Keratinocyte (primary cell): ENCODE results near the gene TPD52L1. TPM values are rescaled to one million over a fixed set of nuclear protein-coding genes. Genes with fewer than 3 reads are reported as not detected.

ENCODE experiments used
- DNase-seq: peaks from one replicate; pipeline ENCODE4 v3.0.0-alpha.2; 2011; ENCODE audit warnings: low read depth, missing footprints, low spot score
- FAIRE-seq: peaks from 2 replicates; lab custom pipeline; 2011; peaks lifted over from hg19 to GRCh38; lab: Jason Lieb, UNC
- H2AFZ ChIP-seq: 2 replicates; pipeline ENCODE4 v1.6.0; 2012; ENCODE audit warnings: low read length, control low read depth, inconsistent platforms; ENCODE audit not compliant: control insufficient read depth
- H3K27ac ChIP-seq: 2 replicates; pipeline ENCODE4 v1.5.1; 2011; ENCODE audit warnings: low read length; ENCODE audit not compliant: control insufficient read depth, insufficient read depth
- H3K27me3 ChIP-seq: 3 replicates; pipeline ENCODE4 v1.6.0; 2011; ENCODE audit warnings: low read length; ENCODE audit not compliant: control insufficient read depth, insufficient read depth; ENCODE audit errors: extremely low read depth
- H3K36me3 ChIP-seq, 2 experiments: 2 replicates in 1 of 2; 3 replicates in 1 of 2; pipeline ENCODE4 v1.5.1; 2011; ENCODE audit warnings: low read length in 2 of 2, mild to moderate bottlenecking in 1 of 2; ENCODE audit not compliant: control insufficient read depth in 2 of 2, insufficient read depth in 2 of 2; ENCODE audit errors: extremely low read depth in 1 of 2
- H3K4me1 ChIP-seq: 3 replicates; pipeline ENCODE4 v1.5.1; 2011; ENCODE audit warnings: low read length; ENCODE audit not compliant: control insufficient read depth, insufficient read depth; ENCODE audit errors: extremely low read depth
- H3K4me2 ChIP-seq: 3 replicates; pipeline ENCODE4 v1.6.0; 2011; ENCODE audit warnings: low read depth, low read length; ENCODE audit not compliant: control insufficient read depth, insufficient read depth; ENCODE audit errors: extremely low read depth
- H3K4me3 ChIP-seq, 3 experiments: fragments of 200-600 bp in 1 of 3; sonication (generic) in 1 of 3; 2 replicates in 2 of 3; 3 replicates in 1 of 3; pipeline ENCODE4 v1.5.1; 2011 to 2016; ENCODE audit warnings: low read length in 3 of 3, mild to moderate bottlenecking in 3 of 3, control low read depth in 2 of 3, inconsistent platforms in 1 of 3, low read depth in 1 of 3, mixed read lengths in 1 of 3, mixed run types in 1 of 3, moderate library complexity in 1 of 3; ENCODE audit not compliant: control insufficient read depth in 2 of 3, insufficient read depth in 2 of 3; ENCODE audit errors: extremely low read depth in 1 of 3
- H3K79me2 ChIP-seq: 2 replicates; pipeline ENCODE4 v1.6.0; 2012; ENCODE audit warnings: low read length; ENCODE audit not compliant: control insufficient read depth, insufficient read depth
- H3K9ac ChIP-seq: 3 replicates; pipeline ENCODE4 v1.6.0; 2011; ENCODE audit warnings: low read length; ENCODE audit not compliant: control insufficient read depth, insufficient read depth; ENCODE audit errors: extremely low read depth
- H3K9me1 ChIP-seq: 3 replicates; pipeline ENCODE4 v1.6.0; 2011; ENCODE audit warnings: low read length; ENCODE audit not compliant: control insufficient read depth, insufficient read depth; ENCODE audit errors: extremely low read depth
- H3K9me3 ChIP-seq: 2 replicates; pipeline ENCODE4 v1.5.1; 2012; ENCODE audit warnings: low read depth, low read length; ENCODE audit not compliant: control insufficient read depth
- H4K20me1 ChIP-seq: 3 replicates; pipeline ENCODE4 v1.6.0; 2011; ENCODE audit warnings: low read length; ENCODE audit not compliant: control insufficient read depth, insufficient read depth; ENCODE audit errors: extremely low read depth
- CTCF ChIP-seq, 3 experiments: IDR thresholded peaks in 1 of 3; conservative IDR thresholded peaks in 1 of 3; optimal IDR thresholded peaks in 1 of 3; 2 replicates in 2 of 3; 3 replicates in 1 of 3; pipeline versions ENCODE3 to v1.5.1; 2011; ENCODE audit warnings: low read length in 3 of 3, mild to moderate bottlenecking in 3 of 3, moderate library complexity in 2 of 3, control low read depth in 1 of 3, inconsistent platforms in 1 of 3; ENCODE audit not compliant: insufficient read depth in 2 of 3; ENCODE audit errors: extremely low read depth in 1 of 3
- EZH2 ChIP-seq: IDR thresholded peaks from one replicate; pipeline ENCODE4 v1.6.1; 2012; ENCODE audit warnings: inconsistent platforms, mild to moderate bottlenecking, low read length, moderate library complexity
- dilution Hi-C: fragments of 300-500 bp; cut with MboI; formaldehyde crosslinking; loops from one replicate; pipeline ENCODE4 v1.7.0; 2020; ENCODE audit warnings: low sequenced_read_pairs; ENCODE audit not compliant: extremely low pct_ligation_motif_present
- polyA plus RNA-seq, 5 experiments: library from polyadenylated mRNA; depleted of rRNA in 3 of 5; stranded (reverse) in 3 of 5; stranded (forward) in 1 of 5; unstranded in 1 of 5; fragments of >200 nt; gene quantifications; 1 replicate in 1 of 5; 2 replicates in 3 of 5; 3 replicates in 1 of 5; pipeline versions ENCODE4 v1.2.1 to v1.2.3, GENCODE V29; 2011 to 2012; ENCODE audit warnings: missing spikeins in 2 of 5, low read depth in 1 of 5, low replicate concordance in 1 of 5

The TPD52L1 gene
- polyA plus RNA-seq, 1 donor (not counting 4 experiments of a cell fraction or from before 2014, with no cell fraction given): 135 TPM

DNA sequence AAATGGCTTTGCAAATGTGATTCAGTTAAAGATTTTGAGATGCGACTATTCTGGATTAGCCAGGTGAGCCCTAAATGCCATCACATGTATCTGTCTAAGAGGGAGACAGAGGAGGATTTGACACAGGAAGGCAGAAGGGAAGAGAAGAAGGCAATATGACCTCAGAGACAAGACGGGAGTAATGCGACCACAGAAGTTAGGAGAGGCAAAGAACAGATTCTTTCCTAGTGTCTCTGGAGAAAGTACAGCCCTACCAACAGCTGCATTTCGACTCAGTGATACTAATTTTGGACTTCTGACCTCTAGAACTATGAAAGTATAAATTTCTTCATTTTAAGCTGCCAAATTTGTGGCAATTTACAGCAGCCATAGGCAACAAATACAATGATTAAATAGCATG, 24.2 kb upstream of the TPD52L1 start:
- Histone ChIP-seq H2AFZ (no peak overlapping the region), H3K27ac (no peak overlapping the region), H3K4me3 (no peak overlapping the region), H3K27me3 (no peaks in the 10 kb centered on the region), H4K20me1 (no peaks in the 10 kb centered on the region), H3K4me1 (peaks cover 6% of the 10 kb centered on the region), H3K36me3 (no peaks in the 10 kb centered on the region), H3K9me3 (no peaks in the 10 kb centered on the region), H3K4me2 (no peak overlapping the region), H3K9me1 (no peaks in the 10 kb centered on the region), H3K79me2 (no peaks in the 10 kb centered on the region), H3K9ac (no peak overlapping the region)
- FAIRE-seq: no peak
- DNase-seq: no peak
- dilution Hi-C loops: no loop called here
- TF ChIP-seq EZH2: no peak

DNA sequence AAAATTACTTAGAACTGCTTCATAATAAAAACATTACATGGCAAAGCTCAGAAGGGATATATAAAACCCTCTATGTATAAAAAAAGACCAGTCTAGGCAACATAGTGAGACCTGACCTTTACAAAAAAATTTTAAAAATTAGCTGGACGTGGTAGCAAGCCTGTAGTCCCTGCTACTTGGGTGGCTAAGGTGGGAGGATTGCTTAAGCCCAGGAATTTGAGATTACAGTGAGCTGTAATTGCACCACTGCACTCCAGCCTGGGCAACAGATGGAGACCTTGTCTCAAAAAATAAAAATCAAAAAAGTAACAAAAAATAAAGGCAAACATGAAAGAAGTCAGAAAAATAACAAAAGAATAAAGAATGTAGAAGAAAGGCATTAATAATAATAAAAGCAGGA, 21.5 kb upstream of the TPD52L1 start:
- Histone ChIP-seq H3K9ac (no peak overlapping the region), H3K9me1 (no peaks in the 10 kb centered on the region), H2AFZ (no peak overlapping the region), H3K36me3 (no peaks in the 10 kb centered on the region), H4K20me1 (no peaks in the 10 kb centered on the region), H3K9me3 (no peaks in the 10 kb centered on the region), H3K4me3 (no peak overlapping the region), H3K4me1 (no peaks in the 10 kb centered on the region), H3K79me2 (no peaks in the 10 kb centered on the region), H3K4me2 (no peak overlapping the region), H3K27me3 (no peaks in the 10 kb centered on the region), H3K27ac (no peak overlapping the region)
- FAIRE-seq (no peak), DNase-seq (no peak)
- dilution Hi-C loops: no loop called here
- TF ChIP-seq EZH2: no peak
- TF ChIP-seq CTCF (optimal IDR thresholded peaks at IDR 0.05 in 1 of 3, IDR thresholded peaks at IDR 0.05 in 1 of 3, conservative IDR thresholded peaks at IDR 0.05 in 1 of 3; ENCODE audit: extremely low read depth in 1 of 3, insufficient read depth in 2 of 3, low read length in 3 of 3): no peak

GRCh38 chr6:125136378-125136777, 17.2 kb upstream of the TPD52L1 start:
- Histone ChIP-seq H3K4me3 (no peak overlapping the region), H3K4me2 (no peak overlapping the region), H3K27ac (no peak overlapping the region), H3K9ac (no peak overlapping the region), H4K20me1 (no peaks in the 10 kb centered on the region), H3K79me2 (no peaks in the 10 kb centered on the region), H3K9me1 (no peaks in the 10 kb centered on the region), H3K4me1 (no peaks in the 10 kb centered on the region), H2AFZ (no peak overlapping the region), H3K36me3 (no peaks in the 10 kb centered on the region), H3K27me3 (no peaks in the 10 kb centered on the region), H3K9me3 (no peaks in the 10 kb centered on the region)
- TF ChIP-seq EZH2: no peak
- FAIRE-seq: no peak
- DNase-seq: no peak
- dilution Hi-C loops: no loop called here
